ENCODE data around the gene LNP1. TPM values are rescaled to one million over a fixed set of nuclear protein-coding genes. Genes with fewer than 3 reads are reported as not detected.

Gene LNP1
- total and polyA plus RNA-seq, 2 experiments from 2014 or later: 1.1 to 4.3 TPM

DNA sequence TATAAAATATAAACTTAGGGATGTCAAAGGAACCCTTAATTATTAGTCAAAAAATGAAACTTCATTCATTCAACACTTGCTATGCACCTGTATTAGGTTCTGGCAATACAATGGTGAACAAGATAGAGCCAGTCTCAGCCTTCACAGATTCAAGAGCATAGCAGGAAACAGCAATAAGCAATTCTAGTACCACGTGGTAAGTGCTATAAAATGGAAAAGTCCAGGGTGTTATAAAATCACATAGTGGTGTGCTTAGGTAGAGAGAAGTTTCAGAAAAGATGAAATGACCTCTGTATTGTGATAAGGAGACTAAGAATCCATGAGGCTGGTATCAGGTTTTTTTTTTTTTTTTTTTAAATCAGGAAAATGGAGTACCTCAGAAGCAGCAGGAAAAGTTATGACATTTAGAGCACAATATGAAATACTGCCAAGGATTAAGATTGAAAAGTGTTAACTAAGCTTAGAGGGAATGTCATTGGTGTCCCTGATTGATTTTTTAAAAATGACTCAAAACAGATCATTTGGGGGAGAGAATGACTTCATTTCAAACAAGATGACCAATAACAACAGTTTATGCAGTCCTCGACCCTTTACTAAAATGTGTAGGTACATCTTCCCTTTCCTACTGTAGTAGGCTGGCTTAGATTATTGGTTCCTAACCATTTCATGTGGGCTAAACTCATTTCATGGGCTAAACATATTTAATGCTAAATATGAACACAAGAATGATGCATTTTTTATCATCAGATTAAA, 5.5 kb upstream of the LNP1 start:
- peak; percentile 34 for DNase-seq (ENCODE audit: low spot score)
- Histone ChIP-seq H3K79me2 (peaks cover 99% of the 10 kb centered on the region), H3K9me2 (replicated peaks; ENCODE audit: insufficient read depth) (no peaks in the 10 kb centered on the region), H3K4me2 (peak overlapping the region; percentile 39), H3K9me3 (ENCODE audit: low read depth) (no peaks in the 10 kb centered on the region), H3K4me1 (ENCODE audit: insufficient read depth) (peaks cover 19% of the 10 kb centered on the region), H4K20me1 (ENCODE audit: insufficient read depth, poor library complexity, severe bottlenecking) (peaks cover 26% of the 10 kb centered on the region), H3K27ac (peak overlapping the region; percentile 43), H3K36me3 (replicated peaks; ENCODE audit: insufficient read depth, low read depth) (no peaks in the 10 kb centered on the region), H3K27me3 (no peaks in the 10 kb centered on the region), H3K4me3 (no peak overlapping the region), H2AFZ (no peak overlapping the region)
- WGBS (ENCODE audit: low lambda C conversion rate, missing lambda C conversion rate): 84% methylated on average over 2 of the region's 2 CpGs
- no peak for TF ChIP-seq CTCF (IDR thresholded peaks at IDR 0.05; ENCODE audit: poor library complexity)

DNA sequence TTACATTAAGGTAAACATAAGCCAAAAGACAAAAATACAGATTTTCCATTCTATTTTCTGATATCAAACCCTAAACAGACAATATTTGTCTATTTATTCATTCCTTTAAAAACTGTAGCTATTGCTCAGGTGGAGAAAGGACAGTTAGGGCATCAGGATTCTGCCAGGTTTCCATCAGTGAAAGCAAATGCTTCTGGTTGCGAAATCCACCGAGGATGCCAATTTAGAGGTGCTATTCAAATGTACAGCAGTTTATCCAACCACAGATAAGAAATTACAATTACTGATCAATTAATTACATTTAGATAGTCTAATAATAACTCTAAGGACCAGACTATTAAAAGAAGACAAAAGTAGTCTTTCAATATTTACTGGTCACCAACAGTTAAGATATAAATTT, 4.4 kb upstream of the LNP1 start:
- H3K4me1 ChIP-seq (ENCODE audit: insufficient read depth): peaks cover 19% of the 10 kb centered on the region
- H4K20me1 ChIP-seq (ENCODE audit: insufficient read depth, poor library complexity, severe bottlenecking): peaks cover 26% of the 10 kb centered on the region
- no peak overlapping the region for H3K27ac ChIP-seq
- no peaks in the 10 kb centered on the region for H3K27me3 ChIP-seq
- TF ChIP-seq CTCF (IDR thresholded peaks at IDR 0.05; ENCODE audit: poor library complexity) (no peak), EZH2phosphoT487 (IDR thresholded peaks at IDR 0.05; ENCODE audit: low read depth, severe bottlenecking, unreplicated experiment) (no peak), EZH2 (IDR thresholded peaks at IDR 0.05; ENCODE audit: borderline replicate concordance) (no peak)
- peaks cover 89% of the 10 kb centered on the region for H3K79me2 ChIP-seq
- H3K36me3 ChIP-seq (replicated peaks; ENCODE audit: insufficient read depth, low read depth): no peaks in the 10 kb centered on the region
- 87% methylated on average over 2 of the region's 2 CpGs for WGBS (ENCODE audit: low lambda C conversion rate, missing lambda C conversion rate)
- no peak for DNase-seq (ENCODE audit: low spot score)
- no peaks in the 10 kb centered on the region for H3K9me3 ChIP-seq (ENCODE audit: low read depth)
- no peak overlapping the region for H2AFZ ChIP-seq
- H3K9me2 ChIP-seq (replicated peaks; ENCODE audit: insufficient read depth): no peaks in the 10 kb centered on the region
- H3K4me3 ChIP-seq: no peak overlapping the region
- no peak overlapping the region for H3K4me2 ChIP-seq

GRCh38 chr3:100399341-100400071, 1.8 kb upstream of the LNP1 start:
- peaks cover 21% of the 10 kb centered on the region for H4K20me1 ChIP-seq (ENCODE audit: insufficient read depth, poor library complexity, severe bottlenecking)

More at GRCh38 chr3:100399341-100400071, 1.8 kb upstream of the LNP1 start:
- H3K27me3 ChIP-seq: no peaks in the 10 kb centered on the region
- H3K9me3 ChIP-seq (ENCODE audit: low read depth): no peaks in the 10 kb centered on the region
- 59% methylated on average over 9 of the region's 9 CpGs for WGBS (ENCODE audit: low lambda C conversion rate, missing lambda C conversion rate)
- peaks cover 19% of the 10 kb centered on the region for H3K4me1 ChIP-seq (ENCODE audit: insufficient read depth)
- H3K4me3 ChIP-seq: peak overlapping the region; percentile 47
- TF ChIP-seq CTCF (IDR thresholded peaks at IDR 0.05; ENCODE audit: poor library complexity) (no peak), EZH2 (IDR thresholded peaks at IDR 0.05; ENCODE audit: borderline replicate concordance) (no peak), EZH2phosphoT487 (IDR thresholded peaks at IDR 0.05; ENCODE audit: low read depth, severe bottlenecking, unreplicated experiment) (no peak)
- H3K4me2 ChIP-seq: peak overlapping the region; percentile 87
- H3K9me2 ChIP-seq (replicated peaks; ENCODE audit: insufficient read depth): no peaks in the 10 kb centered on the region
- H3K27ac ChIP-seq: peak overlapping the region; percentile 94
- peaks cover 87% of the 10 kb centered on the region for H3K79me2 ChIP-seq
- H3K36me3 ChIP-seq (replicated peaks; ENCODE audit: insufficient read depth, low read depth): no peaks in the 10 kb centered on the region
- DNase-seq (ENCODE audit: low spot score): no peak
- H2AFZ ChIP-seq: no peak overlapping the region

All from hepatocyte (in vitro differentiated cells).